ENCODE data around the gene SSX2IP. TPM values are rescaled to one million over a fixed set of nuclear protein-coding genes. Genes with fewer than 3 reads are reported as not detected.

Gene SSX2IP
- polyA plus RNA-seq, 4 donors = 21.3 to 41.4 (median 38.9) TPM

Other genes starting within 250 kb of the SSX2IP start
- gene RPF1, start 211.2 kb downstream of the SSX2IP start, polyA plus RNA-seq (ENCODE audit: insufficient read length in 4 of 4) = 10 to 100 TPM; 35.2 to 55.9 (median 45.5) TPM
- 1 to 10 TPM; 1.4 to 3.1 (median 1.6) TPM for gene SPATA1, start 184.1 kb downstream of the SSX2IP start, polyA plus RNA-seq (ENCODE audit: insufficient read length in 4 of 4)
- 100 to 1,000 TPM; 115 to 224 (median 163) TPM for gene GNG5, start 183.9 kb downstream of the SSX2IP start, polyA plus RNA-seq (ENCODE audit: insufficient read length in 4 of 4)
- 10 to 100 TPM; 17.6 to 28.3 (median 25.1) TPM for gene CTBS, start 116.0 kb downstream of the SSX2IP start, polyA plus RNA-seq (ENCODE audit: insufficient read length in 4 of 4)
- 1 to 10 TPM in 2 of 4 donors, under 1 TPM in 2; 0.25 to 1.2 (median 1.0) TPM for gene LPAR3, start 202.7 kb upstream of the SSX2IP start, polyA plus RNA-seq (ENCODE audit: insufficient read length in 4 of 4)

Measured in left renal pelvis (tissue), 4 donors.